GM21737 (cell line): Measurements from ENCODE around the gene BRF1.
"Not testable (repeated sequence)": the region's sequence is repeated elsewhere in the genome, so short reads cannot be mapped to it uniquely, and the experiment has no call there.

Experiments used
- ATAC-seq: cut with Tn5 transposase; IDR thresholded peaks from one replicate; pipeline ENCODE4 v1.9.1; 2021; ENCODE audit warnings: mild to moderate bottlenecking, moderate library complexity; ENCODE audit not compliant: unreplicated experiment

Gene BRF1

DNA sequence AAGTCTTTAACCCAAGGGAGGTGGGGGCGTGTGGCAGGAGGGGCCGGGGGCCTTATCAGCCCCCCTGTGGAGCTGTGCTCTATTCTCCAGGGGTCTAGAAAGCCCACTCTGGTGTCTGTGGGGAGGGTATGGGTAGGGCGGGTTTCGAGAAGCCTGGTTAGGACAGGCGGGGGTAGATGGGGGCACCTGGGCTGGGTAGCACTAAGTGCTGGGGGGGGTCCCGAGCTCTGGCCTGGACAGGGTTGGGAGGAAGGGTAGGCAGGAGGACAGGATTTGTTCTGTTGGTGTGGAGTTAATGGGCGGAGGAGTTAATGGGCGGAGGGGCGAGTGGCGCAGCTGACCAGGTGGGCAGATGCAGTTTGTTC lies 15.8 kb upstream of the BRF1 start:
- ATAC-seq: no peak

DNA sequence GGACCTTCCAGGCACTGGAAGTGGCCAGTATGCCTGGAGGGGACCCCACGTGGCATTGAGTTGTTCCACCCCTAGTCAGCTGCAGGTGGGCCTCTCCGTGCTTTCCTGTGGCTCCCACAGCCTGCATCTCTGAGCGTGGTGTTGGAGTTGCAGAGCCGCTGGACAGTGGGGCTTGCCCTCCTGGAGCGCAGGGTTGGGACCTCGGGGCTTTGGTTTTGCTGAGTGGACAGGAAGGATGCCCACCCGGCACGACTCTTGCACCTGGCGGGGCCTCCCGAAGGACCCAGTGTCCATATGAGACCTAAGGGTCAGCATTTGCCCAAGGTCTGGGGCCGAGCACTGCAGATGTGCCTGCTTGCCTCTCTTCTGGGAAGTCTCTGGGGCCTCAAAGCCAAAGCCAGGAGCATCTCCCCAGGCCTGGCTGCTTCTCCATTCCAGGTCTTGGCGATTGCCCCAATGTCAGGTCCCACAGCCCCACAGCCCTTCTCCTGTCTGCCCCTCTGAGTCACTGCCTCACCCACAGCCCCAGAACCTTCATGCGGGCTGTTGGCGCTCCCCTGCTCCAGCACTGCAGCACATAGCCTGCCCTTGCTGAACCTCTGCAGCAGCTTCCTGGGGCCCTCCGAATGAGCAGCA lies 15.3 kb upstream of the BRF1 start:
- no peak for ATAC-seq

DNA sequence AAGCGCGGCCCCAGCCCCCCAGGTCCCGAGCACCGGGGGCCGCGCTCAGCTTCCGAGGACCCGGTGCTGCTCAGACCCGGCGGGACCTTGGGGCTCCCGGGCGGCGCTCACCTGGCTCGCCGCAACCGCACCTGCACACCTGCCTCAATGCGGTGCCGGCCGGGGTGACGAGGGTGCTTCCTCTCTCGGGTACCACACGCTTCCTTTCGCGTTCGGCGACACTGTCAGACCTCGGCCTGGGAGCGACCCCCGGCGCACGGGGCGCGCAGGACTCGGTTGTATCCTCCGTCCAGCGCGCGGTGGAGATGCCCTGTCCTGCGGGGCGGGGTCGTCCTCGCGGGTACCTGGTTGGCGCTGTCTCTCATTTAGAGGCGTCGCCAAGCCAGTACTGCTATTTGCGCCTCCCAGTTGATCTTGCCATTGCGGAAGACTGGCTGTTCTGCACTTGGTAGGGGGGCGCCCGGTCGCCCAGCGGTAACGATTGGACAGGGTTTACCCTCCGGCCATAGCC lies 14.5 kb upstream of the BRF1 start:
- ATAC-seq: peak; percentile 18

DNA sequence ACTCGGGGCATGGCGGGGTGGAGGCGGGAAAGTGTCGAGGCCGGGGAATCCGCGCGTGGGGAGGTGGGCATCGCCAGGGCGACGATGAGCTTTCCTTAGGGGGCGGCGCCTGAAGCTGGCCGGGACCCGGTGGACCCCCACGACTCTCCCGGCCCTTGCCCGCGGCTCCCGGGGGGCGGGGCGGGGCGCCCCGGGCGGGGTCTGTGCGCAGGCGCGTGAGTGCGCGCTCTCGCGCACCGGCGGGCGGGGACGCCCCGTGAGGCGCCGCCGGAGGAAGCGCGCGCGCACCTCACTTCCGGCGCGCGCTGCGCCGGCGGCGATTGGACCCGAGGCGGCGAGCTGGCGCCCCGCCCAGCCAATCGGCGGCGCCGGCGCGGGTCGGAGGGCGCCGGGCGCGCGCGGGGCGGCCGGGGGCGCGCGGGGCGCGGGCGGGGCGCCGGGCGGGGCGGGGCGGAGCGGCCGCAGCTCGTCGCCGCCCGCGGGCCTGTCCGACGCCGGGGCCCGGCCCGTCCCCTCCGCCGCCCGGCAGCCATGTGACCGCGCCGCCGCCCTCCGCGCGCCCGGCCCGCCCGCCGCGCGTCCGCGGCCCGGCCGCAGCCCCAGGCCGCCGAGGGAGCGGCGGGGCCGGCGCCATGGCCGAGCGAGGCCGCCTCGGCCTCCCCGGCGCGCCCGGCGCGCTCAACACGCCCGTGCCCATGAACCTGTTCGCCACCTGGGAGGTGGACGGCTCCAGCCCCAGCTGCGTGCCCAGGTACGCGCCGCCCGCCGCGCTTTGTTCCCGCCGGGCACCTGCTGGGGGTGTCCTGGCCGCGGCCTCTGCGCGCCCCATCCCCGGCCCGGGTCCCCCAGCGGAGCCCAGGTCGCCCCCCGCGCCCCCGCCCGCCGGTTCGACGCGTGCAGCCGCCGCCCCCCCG lies 13.7 kb upstream of the BRF1 start, which contains the start of gene PACS2:
Gene PACS2 (plus strand): TSS at position 462 of the 914 bp plus-strand sequence. CDS start 171 bp downstream, at position 633.
- ATAC-seq: peak; percentile 61

DNA sequence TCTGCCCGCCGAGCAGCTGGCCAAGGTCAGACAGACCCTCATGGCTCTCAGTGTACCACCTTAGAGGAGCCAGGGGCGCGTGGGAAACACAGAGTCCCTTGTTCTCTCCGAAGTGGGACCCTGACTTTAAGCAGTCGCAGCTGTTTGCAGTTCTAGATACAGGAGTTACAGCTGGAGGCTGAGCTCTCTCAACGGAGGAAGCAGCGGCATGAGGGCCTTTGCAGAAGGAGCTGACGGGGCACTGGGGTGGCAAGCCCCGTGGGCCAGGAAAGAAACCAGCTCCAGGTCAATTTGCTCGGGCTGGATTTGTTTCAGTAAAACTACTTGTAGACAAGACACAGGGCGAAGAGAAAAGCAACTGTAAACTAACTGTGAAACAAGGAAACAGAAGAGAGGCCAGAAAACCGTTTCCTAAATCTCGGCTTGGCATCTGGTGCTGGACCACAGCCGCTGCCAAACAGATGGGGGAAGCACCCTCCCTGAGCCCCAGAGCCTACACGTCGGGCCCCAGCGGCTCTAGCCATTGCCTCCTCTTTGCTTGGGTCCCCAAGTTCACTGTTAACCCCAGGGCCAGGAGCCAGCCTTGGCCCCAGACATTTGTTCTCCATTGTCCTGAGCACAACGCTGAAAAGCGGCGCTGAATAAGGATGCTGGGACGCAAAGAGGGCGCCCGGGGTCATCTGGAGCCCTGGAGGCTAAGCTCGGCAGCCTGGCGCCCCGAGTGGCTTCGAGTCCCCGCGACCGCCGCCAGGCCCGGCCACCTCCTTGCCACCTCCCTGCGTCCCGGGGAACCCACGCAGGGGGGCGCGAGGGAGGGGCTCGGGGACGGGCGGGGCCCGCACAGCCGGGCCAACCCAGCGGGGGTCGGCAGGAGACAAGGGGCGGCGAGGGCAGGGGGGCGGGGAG lies 12.8 kb upstream of the BRF1 start:
- peak; percentile 13 for ATAC-seq

DNA sequence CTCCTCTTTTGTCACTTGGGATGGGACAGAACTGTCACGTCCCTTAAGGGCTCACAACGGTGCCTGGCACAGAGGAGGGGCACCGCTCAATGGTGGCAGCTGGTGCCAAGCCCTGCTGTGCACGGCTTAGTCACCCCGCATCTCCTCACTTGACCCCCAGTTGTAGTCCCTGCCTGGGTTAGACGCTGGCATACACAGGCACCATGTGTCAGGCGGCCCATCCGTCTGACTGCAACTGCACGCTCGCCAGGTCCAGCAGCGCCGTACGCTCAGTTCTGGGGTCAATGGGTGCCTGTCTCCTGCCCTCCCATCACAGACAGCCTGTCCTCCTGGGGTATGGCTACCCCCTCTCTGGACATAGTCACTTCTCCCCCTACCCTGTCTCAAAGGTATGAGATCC lies 12.2 kb upstream of the BRF1 start:
- ATAC-seq: no peak

DNA sequence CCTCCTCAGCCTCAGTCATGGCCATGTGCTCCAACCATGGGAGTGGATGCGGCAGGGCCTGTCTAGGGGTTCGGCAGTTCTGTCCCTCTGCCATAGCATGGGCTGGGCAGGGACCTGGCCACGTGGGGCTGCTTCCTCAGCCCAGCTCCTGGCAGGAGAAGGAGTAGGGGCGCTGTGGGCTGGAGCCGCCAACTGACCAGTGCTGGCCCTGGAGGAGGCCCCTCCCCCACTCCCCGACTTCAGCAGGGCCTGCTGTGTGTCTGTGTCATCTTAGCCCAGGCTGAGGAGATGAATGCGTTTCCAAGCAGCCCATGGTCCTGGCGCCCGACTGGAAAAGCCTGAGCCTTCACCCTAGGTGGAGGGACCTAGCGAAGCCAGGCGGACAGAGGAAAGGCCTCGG lies 11.0 kb upstream of the BRF1 start:
- no peak for ATAC-seq

DNA sequence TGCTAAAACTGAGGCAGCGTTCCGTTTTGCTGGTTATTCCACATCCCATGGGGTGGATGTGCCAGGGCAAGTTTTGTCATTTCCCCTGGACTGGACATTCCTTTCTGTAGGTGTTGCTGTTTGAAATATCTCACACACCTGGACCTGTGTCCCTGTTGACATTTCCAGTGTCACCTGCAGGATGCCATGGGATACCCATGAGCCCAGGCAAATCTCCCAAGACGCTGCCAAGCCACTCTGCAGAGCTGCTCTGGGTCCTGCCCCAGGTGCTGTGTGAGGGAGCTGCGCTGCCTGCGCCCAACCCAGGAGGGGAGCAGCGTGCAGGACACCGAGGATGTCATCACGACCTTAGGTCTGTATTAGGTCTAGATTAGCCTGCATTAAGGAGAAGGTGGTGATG lies 8.6 kb upstream of the BRF1 start:
- no peak for ATAC-seq

DNA sequence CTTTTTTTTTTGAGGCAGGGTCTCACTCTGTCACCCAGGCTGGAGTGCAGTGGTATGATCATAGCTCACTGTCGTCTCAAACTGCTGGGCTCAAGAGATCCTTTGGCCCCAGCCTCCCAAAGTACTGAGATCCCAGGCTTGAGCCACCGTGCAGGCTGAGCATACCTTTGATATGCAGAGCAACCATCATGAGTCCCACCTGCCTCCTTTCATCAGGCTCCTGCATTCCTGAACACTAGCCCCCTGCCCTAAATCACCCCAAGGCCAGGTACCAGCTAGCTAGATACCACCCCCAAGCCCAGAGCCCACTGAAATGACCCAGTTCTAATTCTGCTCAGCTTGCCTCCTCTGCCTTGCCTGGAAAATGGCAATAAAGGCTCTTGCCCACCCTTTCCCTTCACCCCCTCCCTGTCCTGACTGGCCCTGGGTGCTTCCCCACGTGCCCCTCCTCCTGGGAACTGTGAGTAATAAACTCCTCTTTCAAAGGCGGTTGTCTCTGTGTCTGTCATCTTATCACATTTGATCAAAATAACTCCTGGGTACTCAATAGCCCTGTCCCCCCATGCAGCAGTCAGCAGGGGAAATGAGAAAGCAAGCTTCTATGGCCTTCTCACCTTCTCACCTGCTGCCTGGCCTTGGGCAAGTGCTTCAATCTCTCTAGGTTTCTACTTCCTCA lies 6.4 kb upstream of the BRF1 start:
- no peak for ATAC-seq

DNA sequence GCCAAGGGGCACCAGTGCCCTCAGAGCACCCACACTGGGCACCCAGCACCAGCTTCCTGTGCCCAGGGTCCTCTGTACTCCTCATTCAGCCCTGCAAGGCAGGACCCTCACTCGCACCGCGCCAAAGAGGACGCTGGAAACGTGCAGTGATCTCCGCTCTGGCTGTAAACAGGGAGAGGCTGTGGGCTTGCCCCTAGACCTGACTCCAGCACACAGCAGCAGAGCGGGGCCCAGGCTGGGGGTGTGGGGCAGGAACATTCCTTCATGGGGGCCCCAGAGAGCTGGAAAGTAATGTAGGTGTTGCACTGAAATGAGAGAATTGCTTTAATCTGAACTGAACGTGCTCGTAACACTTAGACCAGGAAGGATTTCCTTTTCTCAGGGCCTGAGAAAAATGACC lies 5.0 kb upstream of the BRF1 start:
- ATAC-seq: no peak

DNA sequence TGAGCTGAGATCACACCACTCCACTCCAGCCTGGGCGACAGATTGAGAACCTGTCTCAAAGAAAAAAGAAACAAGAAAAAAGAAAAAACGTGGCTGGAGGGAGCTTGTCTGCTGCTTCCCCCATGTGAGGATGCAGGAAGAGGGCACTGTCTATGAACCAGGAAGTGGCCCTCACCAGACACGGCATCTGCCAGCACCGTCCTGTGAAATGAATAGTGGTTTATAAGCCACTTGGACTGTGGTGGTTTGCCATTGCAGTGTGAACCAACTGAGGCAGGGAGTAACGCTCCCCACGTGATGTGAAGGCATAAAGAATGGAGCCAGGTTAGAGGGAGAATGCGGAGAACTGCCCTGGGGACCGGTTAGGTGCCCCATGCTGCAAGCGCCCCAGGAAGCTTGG lies 4.5 kb upstream of the BRF1 start:
- ATAC-seq: no peak

DNA sequence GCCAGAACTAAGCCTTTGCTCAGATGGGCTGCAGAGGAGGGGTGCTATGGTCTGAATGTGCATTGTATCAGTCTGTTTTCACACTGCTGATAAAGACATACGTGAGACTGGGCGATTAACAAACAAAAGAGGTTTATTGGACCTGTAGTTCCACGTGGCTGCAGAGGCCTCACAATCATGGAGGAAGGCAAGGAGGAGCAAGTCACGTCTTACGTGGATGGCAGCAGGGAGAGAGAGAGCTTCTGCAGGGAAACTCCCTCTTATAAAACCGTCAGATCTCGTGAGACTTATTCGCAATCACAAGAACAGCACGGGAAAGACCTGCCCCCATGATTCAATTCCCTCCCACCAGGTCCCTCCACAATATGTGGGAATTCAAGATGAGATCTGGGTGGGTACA lies 3.8 kb upstream of the BRF1 start:
- ATAC-seq: no peak

DNA sequence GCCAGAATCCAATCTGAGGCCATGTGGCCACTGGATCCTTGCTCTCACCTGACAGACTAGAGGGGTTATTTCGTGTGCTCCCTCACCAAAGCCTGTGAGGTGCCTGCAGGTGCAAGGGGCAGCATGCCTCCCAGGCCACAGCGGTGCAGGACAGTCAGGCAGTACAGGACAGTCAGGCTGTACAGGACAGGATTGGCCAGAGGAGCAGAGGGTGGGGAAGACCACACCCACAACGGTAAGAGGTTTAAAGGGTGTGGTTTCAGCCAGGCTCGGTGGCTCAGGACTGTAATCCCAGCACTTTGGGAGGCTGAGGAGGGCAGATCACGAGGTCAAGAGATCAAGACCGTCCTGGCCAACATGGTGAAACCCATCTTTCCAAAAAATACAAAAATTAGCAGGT lies 3.1 kb upstream of the BRF1 start:
- no peak for ATAC-seq

DNA sequence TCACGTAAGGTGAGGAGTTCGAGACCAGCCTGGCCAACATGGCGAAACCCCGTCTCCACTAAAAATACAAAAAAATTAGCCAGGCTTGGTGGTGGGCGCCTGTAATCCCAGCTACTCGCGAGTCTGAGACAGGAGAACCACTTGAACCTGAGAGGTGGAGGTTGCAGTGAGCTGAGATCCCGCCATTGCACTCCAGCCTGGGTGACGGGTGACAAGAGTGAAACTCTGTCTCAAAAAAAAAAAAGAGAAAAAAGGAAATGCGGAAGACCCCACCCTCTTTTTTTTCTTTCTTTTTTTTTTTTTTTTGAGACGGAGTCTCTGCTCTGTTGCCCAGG lies 1.1 kb upstream of the BRF1 start:
- not testable (repeated sequence) for ATAC-seq

DNA sequence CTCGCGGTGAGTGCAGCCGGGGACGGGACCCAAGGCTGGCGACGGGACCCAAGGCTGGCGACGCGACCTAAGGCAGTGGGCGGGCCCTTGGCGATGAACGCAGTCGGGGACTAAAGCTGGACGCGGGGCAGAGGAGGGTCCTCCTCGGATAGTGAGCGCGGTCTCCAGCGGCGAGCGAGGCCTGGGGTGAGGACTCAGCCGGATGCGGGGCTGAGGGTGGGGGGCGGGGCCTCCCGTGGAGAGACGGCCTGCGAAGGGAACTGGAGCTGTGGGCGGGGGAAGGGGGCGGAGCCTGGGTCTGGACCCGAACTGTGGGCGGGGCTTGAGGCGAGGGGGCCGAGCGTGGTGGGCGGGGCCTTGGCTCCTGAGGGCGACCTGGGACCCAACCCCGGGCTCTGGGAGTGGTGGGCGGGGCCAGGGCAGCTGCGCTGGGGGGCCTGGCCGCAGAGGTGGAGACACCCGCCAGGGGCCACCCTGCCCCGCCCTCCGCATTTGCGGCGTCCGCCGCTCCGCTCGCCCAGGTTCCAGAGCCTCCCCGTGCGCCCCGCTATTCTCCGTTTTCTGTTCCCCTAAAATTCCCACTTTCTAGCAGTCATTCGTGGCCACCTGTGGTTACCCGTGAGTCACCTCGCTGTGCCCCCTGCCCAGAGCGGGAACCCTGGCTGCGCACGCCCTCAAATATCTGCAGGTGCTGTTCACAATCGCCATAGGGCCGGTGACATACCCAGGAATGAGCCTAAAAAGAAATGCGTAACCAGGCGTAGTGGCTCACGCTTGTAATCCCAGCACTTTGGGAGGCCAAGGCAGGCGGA lies 508 bp upstream of the BRF1 start:
- peak; percentile 58 for ATAC-seq

DNA sequence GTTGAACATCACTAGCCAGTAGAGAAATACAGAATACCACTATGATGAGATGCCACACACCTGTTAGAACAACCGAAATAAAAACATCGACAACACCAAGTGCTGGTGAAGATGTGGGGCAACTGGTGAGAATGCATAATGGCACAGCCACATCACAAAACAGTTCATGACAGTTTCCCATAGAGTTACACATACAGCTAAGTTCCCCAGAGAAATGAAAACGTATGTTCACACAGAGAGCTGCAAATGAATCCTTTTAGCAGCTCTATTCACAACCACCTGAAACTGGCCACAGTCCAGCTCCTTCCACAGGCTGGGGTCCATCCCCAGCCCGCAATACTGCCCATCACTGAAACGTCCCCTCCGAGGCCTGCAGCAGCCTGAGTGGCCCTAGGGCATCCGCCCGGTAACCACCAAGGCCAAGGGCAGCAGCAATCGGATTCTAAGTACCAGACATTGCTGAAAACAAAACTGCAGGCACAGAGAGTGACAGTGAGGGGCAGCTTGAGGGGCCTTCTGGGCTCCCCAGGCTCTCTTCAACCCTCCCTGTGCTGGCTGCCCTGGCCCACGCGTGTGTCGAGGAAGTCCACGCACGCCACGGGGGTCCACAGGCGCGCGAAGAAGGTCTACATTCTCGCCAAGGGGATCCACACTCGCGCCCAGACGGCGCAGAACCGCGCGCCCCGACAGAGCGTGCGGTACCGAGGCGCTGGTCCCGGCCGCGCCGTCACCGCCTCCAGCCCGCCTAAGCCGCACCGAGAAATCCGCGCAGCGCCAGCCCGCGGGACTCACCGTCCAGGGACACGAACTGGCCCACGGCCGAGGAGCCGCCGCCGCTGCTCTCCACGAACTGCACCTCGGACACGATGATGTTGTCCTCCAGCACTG lies 903 bp downstream of the BRF1 start:
- peak; percentile 11 for ATAC-seq

DNA sequence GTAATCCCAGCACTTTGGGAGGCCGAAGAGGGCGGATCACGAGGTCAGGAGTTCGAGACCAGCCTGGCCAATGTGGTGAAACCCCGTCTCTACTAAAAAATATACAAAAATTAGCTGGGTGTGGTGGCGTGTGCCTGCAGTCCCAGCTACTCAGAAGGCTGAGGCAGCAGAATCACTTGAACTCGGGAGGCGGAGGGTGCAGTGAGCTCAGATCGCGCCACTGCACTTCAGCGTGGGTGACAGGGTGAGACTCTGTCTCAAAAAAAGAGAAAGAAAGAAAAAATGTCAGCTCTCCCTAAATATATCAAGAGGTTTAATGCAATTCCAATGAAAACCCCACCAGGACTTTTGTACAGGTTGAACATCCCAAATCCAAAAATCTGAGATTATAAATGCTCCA lies 3.5 kb downstream of the BRF1 start:
- ATAC-seq: not testable (repeated sequence)

DNA sequence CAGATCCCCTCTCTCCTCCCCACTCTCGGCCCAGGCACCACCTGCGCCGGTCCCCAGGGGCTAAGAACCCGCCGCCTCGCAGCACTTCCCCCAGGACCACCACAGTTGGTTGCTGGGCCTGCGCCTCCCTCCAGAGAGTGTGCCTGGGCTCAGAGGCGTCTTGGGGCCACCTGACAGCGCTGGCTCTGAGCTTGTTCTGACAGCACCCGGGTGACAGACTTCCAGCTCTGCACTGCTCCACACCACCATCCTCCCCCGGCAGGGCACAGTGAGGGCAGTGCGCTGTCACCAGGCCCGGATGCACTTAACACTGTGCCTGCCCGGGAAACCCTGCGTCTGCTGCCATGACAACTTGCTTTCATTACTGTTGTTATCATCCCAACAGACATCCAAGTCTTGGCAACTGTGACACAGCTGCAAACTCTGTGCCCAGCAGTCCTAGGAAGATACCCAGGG lies 6.6 kb downstream of the BRF1 start:
- peak; percentile 58 for ATAC-seq
